SK-N-SH treated with all-trans-retinoic acid at 6 μM for 48 hours (cell line): Measurements from ENCODE around the gene XPO4.

Experiments
- OSR1 ChIP-seq: fragments of 250-450 bp; sonication (Bioruptor Pico); IDR thresholded peaks from 2 replicates; pipeline ENCODE4 v1.8.0; 2022; ENCODE audit warnings: moderate library complexity, mild to moderate bottlenecking, inconsistent platforms
- RARB ChIP-seq: fragments of 250-450 bp; sonication (Bioruptor Pico); IDR thresholded peaks from 2 replicates; pipeline ENCODE4 v1.8.0; 2021; ENCODE audit warnings: mild to moderate bottlenecking, moderate library complexity
- SNAI2 ChIP-seq: fragments of 250-450 bp; sonication (Bioruptor Pico); IDR thresholded peaks from 2 replicates; pipeline ENCODE4 v1.5.0; 2020; ENCODE audit warnings: mild to moderate bottlenecking, moderate library complexity
- ZFP3 ChIP-seq: fragments of 250-450 bp; sonication (Bioruptor Pico); IDR thresholded peaks from 2 replicates; pipeline ENCODE4 v1.5.0; 2020; ENCODE audit warnings: mild to moderate bottlenecking, moderate library complexity
- ZNF70 ChIP-seq: fragments of 450-650 bp; formaldehyde crosslinking; IDR thresholded peaks from 2 replicates; pipeline ENCODE4 v1.5.0; 2020; ENCODE audit warnings: mild to moderate bottlenecking, moderate library complexity
- TF ChIP-seq, protein P1 (sequence below): fragments of 250-450 bp; sonication (Bioruptor Pico); IDR thresholded peaks from 2 replicates; pipeline ENCODE4 v1.8.0; 2021; ENCODE audit warnings: low read depth, mild to moderate bottlenecking, moderate library complexity, borderline replicate concordance

DNA sequence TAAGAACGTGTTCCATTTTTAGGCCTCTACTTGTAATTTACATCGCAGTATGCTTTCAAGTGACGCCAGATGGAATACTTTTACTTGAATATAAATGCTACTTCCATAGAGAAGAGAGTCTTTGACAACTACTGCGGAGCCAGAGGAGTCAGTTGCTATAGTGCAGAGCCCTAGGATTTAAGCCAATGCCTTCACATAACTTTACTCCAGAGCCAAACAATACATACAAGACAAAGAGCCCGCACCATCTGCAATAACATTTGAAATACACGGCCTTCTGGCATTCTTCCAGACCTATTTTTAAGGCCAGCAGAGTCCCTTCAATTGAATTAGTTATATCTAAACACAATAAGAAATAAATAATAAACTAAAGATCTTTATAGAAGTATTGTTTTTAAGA is 59.4 kb downstream of the XPO4 start:
- TF ChIP-seq, protein P1, sequence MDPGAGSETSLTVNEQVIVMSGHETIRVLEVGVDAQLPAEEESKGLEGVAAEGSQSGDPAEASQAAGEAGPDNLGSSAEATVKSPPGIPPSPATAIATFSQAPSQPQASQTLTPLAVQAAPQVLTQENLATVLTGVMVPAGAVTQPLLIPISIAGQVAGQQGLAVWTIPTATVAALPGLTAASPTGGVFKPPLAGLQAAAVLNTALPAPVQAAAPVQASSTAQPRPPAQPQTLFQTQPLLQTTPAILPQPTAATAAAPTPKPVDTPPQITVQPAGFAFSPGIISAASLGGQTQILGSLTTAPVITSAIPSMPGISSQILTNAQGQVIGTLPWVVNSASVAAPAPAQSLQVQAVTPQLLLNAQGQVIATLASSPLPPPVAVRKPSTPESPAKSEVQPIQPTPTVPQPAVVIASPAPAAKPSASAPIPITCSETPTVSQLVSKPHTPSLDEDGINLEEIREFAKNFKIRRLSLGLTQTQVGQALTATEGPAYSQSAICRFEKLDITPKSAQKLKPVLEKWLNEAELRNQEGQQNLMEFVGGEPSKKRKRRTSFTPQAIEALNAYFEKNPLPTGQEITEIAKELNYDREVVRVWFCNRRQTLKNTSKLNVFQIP (CRISPR knock-in tag): no peak
- no peak for TF ChIP-seq ZNF70 (CRISPR knock-in tag)
- TF ChIP-seq OSR1: no peak
- TF ChIP-seq ZFP3 (CRISPR knock-in tag): no peak
- TF ChIP-seq RARB: no peak
- TF ChIP-seq SNAI2: no peak
